RWPE1 (cell line): ENCODE measurements around the gene ITGB3.

Experiments
- CTCF ChIA-PET: fragments of 350-600 bp; sonication (Branson Sonifier 250); formaldehyde crosslinking; extraction: SDS; loops from one replicate; lab custom pipeline; 2021; lab: Yijun Ruan, JAX
- POLR2A ChIA-PET: fragments of 400-600 bp; formaldehyde crosslinking; extraction: SDS; loops from one replicate; lab custom pipeline; 2020; ENCODE audit warnings: antibody characterized with exemption; ENCODE audit not compliant: low non-redundant PET; lab: Yijun Ruan, JAX
- DNase-seq: peaks from one replicate; pipeline ENCODE4 v3.0.0; 2012; ENCODE audit warnings: low spot score
- H3K27ac ChIP-seq: fragments of 450-650 bp; 2 replicates; pipeline ENCODE4 v1.5.1; 2017
- TF ChIP-seq, protein P1 (sequence below): fragments of 450-650 bp; conservative IDR thresholded peaks from 2 replicates; pipeline ENCODE4 v1.5.1; 2017; ENCODE audit warnings: low read depth, mild to moderate bottlenecking

Gene ITGB3

DNA sequence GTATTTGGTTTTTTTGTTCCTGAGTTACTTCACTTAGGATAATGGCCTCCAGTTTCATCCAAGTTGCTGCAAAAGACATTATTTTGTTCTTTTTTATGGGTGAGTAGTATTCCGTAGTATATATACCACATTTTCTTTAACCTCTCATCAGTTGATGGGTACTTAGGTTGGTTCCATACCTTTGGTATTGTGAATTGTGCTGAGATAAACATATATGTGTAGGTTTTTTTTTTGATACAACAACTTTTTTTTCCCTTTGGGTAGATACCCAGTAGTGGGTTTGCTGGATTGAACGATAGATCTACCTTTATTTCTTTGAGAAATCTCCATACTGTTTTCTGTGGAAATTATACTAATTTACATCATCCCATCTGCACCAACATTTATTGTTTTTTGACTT, 76.9 kb downstream of the ITGB3 start:
- CTCF ChIA-PET: no interaction called here
- no peak for DNase-seq
- TF ChIP-seq, protein P1, sequence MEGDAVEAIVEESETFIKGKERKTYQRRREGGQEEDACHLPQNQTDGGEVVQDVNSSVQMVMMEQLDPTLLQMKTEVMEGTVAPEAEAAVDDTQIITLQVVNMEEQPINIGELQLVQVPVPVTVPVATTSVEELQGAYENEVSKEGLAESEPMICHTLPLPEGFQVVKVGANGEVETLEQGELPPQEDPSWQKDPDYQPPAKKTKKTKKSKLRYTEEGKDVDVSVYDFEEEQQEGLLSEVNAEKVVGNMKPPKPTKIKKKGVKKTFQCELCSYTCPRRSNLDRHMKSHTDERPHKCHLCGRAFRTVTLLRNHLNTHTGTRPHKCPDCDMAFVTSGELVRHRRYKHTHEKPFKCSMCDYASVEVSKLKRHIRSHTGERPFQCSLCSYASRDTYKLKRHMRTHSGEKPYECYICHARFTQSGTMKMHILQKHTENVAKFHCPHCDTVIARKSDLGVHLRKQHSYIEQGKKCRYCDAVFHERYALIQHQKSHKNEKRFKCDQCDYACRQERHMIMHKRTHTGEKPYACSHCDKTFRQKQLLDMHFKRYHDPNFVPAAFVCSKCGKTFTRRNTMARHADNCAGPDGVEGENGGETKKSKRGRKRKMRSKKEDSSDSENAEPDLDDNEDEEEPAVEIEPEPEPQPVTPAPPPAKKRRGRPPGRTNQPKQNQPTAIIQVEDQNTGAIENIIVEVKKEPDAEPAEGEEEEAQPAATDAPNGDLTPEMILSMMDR: no peak
- no peak overlapping the region for H3K27ac ChIP-seq
- POLR2A ChIA-PET: no interaction called here

DNA sequence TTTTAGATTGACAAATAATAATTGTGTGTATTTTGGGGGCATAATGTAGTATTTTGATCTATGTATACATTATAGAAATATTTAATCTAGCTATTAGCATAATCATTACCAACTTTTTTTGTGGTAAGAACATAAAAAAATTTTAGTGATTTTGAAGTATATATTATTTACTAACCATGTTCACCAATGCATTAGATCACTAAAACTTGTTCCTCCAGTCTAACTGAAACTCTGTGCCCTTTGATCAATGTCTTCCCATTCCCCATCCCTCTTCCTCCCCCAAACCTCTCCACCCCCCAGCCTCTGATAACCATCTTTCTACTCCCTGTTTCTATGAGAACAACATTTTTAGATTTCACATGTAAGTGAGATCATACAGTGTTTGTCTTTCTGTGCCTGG, 78.7 kb downstream of the ITGB3 start:
- H3K27ac ChIP-seq: no peak overlapping the region
- TF ChIP-seq, protein P1: no peak
- ChIA-PET CTCF (no interaction called here), POLR2A (no interaction called here)
- DNase-seq: no peak

DNA sequence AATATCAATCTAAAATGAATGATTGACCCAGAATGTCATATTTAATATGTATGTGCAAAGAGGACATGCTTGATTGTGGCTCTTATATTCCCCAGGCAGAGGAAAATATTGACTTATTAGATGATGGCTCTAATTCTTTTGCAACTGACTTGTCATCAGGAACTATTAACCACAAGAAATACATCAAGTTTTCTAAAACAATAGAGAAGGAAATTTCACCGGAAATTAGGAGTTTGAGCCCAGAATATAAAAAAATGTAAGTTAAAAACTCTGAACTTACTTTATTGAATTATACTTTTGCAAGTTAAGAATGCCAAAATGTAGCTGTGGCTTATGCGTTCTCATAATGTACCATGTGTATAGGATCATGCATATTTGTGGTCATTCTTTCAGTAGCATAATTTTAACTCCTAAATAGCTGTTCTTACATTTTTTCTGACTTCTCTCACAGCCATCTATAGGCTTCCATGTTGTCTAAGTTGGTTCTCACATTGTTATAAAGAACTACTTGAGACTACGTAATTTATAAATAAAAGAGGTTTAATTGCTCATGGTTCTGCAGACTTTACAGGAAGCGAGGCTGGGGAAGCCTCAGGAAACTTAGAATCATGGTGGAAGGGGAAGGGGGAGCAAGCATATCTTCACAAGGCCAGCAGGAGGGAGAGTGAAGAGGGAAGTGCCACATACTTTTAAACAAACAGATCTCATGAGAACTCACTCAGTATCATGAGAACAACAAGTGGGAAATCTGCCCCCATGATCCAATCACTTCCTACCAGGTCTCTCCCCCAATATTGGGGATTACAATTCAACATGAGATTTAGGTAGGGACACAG, 81.7 kb downstream of the ITGB3 start:
- DNase-seq: no peak
- H3K27ac ChIP-seq: no peak overlapping the region
- CTCF ChIA-PET: no interaction called here
- POLR2A ChIA-PET: no interaction called here
- TF ChIP-seq, protein P1: no peak

DNA sequence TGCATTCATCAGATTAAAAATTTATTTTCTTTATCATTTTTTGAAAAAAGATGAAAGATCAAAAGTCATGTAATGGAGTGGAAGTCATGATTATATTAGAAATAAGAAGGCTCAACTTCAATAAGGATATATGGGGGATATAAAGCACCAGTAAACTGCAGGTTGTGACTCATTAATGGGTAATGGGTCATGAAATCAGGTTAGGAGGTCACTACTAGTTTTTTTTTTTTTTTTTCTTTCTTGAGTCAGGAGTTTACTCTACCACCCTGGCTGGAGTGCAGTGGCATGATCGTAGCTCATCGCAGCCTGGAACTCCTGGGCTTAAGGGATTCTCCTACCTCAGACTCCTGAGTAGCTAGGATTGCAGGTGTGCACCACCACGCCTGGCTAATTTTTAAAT, 84.4 kb downstream of the ITGB3 start:
- TF ChIP-seq, protein P1: no peak
- POLR2A ChIA-PET: no interaction called here
- CTCF ChIA-PET: interaction anchor here (0.7 to 1.0 kb wide), 2 partner anchors 54 to 107 kb away, joined by 3 read pairs; no protein-coding TSS in a partner anchor
- DNase-seq: no peak
- H3K27ac ChIP-seq: no peak overlapping the region

DNA sequence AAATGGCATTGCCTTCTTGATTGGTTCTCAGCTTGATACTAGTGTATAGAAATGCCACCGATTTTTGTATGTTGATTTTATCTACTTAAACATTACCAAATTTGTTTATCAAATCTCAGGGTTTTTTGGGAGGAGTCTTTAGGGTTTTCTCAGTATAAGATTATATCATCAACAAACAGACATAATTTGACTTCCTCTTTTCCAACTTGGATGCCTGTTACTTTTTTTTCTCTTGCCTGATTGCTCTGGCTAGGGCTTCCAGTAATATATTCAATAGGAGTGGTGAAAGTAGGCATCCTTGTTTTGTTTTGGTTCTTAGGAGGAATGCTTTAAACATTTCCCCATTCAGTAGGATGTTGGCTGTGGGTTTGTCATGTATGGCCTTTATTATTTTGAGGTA, 99.2 kb downstream of the ITGB3 start:
- no peak for DNase-seq
- CTCF ChIA-PET: no interaction called here
- TF ChIP-seq, protein P1: no peak
- H3K27ac ChIP-seq: no peak overlapping the region
- POLR2A ChIA-PET: no interaction called here

DNA sequence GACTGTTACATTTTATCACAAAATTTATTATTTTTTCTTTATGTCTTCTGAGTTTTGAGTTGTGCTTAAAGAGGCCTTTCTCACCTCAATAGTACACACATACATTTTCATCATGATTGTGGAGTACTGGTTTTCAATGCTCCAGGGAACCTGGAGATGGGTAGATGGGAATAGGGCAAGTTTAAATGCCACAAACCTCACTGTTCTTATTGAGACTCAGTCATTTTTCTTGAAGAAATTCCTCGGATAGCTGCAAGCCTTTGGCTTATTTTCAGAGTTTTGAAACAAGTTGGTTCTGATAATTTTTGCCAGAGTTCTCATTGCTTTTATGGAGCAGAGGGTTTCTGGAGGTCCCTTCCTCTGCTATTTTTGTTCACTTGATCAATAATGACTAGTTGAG, 105.0 kb downstream of the ITGB3 start:
- CTCF ChIA-PET: no interaction called here
- TF ChIP-seq, protein P1: no peak
- no peak overlapping the region for H3K27ac ChIP-seq
- DNase-seq: no peak
- POLR2A ChIA-PET: no interaction called here
